Gastroesophageal sphincter (tissue), 4 donors: ENCODE measurements around the gene ARFGAP1. TPM values are rescaled to one million over a fixed set of nuclear protein-coding genes. Genes with fewer than 3 reads are reported as not detected.

ENCODE experiments used
- ATAC-seq: fragments of 150-250 bp; one replicate; pipeline ENCODE4 v1.9.1; 2016; ENCODE audit warnings: mild to moderate bottlenecking, moderate library complexity
- H3K27ac ChIP-seq, 4 donors: fragments of 200-600 bp; sonication (generic) in 3 of 4; 1 replicate in 3 of 4; 2 replicates in 1 of 4; pipeline ENCODE4 v1.5.1; 2016 to 2019
- H3K27me3 ChIP-seq: fragments of 200-600 bp; sonication (generic); one replicate; pipeline ENCODE4 v1.5.1; 2019
- H3K36me3 ChIP-seq, 2 donors: fragments of 200-600 bp; sonication (generic); one replicate each; pipeline ENCODE4 v1.5.1; 2019; ENCODE audit warnings: control low read depth in 1 of 2
- H3K4me1 ChIP-seq, 3 donors: fragments of 200-600 bp; sonication (generic); 1 replicate in 2 of 3; 2 replicates in 1 of 3; pipeline ENCODE4 v1.5.1; 2016 to 2019; ENCODE audit warnings: control low read depth in 2 of 3
- H3K4me3 ChIP-seq, 2 donors: fragments of 200-600 bp; sonication (generic); one replicate each; pipeline ENCODE4 v1.5.1; 2019; ENCODE audit warnings: mild to moderate bottlenecking in 1 of 2, moderate library complexity in 1 of 2
- H3K9me3 ChIP-seq, 3 donors: fragments of 200-600 bp; sonication (generic); one replicate each; pipeline ENCODE4 v1.5.1; 2017 to 2019; ENCODE audit warnings: control low read depth in 2 of 3
- EP300 ChIP-seq: sonication (generic); formaldehyde crosslinking; IDR thresholded peaks from one replicate; pipeline ENCODE4 v1.6.1; 2017; ENCODE audit warnings: antibody characterized with exemption, mild to moderate bottlenecking
- POLR2A ChIP-seq, 2 donors: fragments of 450-650 bp; IDR thresholded peaks; one replicate each; pipeline ENCODE4 v1.6.1; 2017; ENCODE audit warnings: antibody characterized with exemption in 2 of 2, mild to moderate bottlenecking in 2 of 2, moderate library complexity in 1 of 2
- POLR2AphosphoS5 ChIP-seq: sonication (generic); formaldehyde crosslinking; IDR thresholded peaks from one replicate; pipeline ENCODE4 v1.6.1; 2017; ENCODE audit warnings: antibody characterized with exemption
- WGBS, 2 donors: methylation state at CpG; one replicate each; pipeline ENCODE4 v1.1.5; 2018; ENCODE audit warnings: low coverage in 1 of 2; 5-methylcytosine and 5-hydroxymethylcytosine counted together
- total RNA-seq, 4 donors: library from RNA; depleted of rRNA; stranded (reverse); fragments of >200 nt; gene quantifications; one replicate each; pipeline ENCODE4 v1.1.0, GENCODE V29; 2016
- TF ChIP-seq, protein P1 (sequence below), 4 experiments: fragments of 200-600 bp in 2 of 4; fragments of 450-650 bp in 2 of 4; sonication (generic) in 1 of 4; IDR thresholded peaks; one replicate each; pipeline ENCODE4 v1.5.1; 2017 to 2019; ENCODE audit warnings: antibody characterized with exemption in 4 of 4, mild to moderate bottlenecking in 2 of 4, moderate library complexity in 2 of 4

The ARFGAP1 gene
- total RNA-seq, 4 donors from 2014 or later: 35.0 to 50.1 (median 45.2) TPM

- H3K4me3 ChIP-seq: no peak overlapping the region
- peaks cover 76% of the 10 kb centered on the region for H3K27me3 ChIP-seq
- no peak overlapping the region for H3K27ac ChIP-seq
- no peaks in the 10 kb centered on the region for H3K36me3 ChIP-seq
- TF ChIP-seq POLR2A (IDR thresholded peaks at IDR 0.05) (no peak), POLR2AphosphoS5 (no peak), EP300 (no peak)
- TF ChIP-seq, protein P1, sequence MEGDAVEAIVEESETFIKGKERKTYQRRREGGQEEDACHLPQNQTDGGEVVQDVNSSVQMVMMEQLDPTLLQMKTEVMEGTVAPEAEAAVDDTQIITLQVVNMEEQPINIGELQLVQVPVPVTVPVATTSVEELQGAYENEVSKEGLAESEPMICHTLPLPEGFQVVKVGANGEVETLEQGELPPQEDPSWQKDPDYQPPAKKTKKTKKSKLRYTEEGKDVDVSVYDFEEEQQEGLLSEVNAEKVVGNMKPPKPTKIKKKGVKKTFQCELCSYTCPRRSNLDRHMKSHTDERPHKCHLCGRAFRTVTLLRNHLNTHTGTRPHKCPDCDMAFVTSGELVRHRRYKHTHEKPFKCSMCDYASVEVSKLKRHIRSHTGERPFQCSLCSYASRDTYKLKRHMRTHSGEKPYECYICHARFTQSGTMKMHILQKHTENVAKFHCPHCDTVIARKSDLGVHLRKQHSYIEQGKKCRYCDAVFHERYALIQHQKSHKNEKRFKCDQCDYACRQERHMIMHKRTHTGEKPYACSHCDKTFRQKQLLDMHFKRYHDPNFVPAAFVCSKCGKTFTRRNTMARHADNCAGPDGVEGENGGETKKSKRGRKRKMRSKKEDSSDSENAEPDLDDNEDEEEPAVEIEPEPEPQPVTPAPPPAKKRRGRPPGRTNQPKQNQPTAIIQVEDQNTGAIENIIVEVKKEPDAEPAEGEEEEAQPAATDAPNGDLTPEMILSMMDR (IDR thresholded peaks at IDR 0.05): no peak
- ATAC-seq: no peak
- H3K4me1 ChIP-seq: peaks cover 0 to 8% (median 0%) of the 10 kb centered on the region in 3 donors
- WGBS, 2 donors: no CpG with 5 or more reads among the region's 24 CpGs
- no peaks in the 10 kb centered on the region for H3K9me3 ChIP-seq
Observed at GRCh38 chr20:63318391-63319163, 46.0 kb downstream of the ARFGAP1 start.

DNA sequence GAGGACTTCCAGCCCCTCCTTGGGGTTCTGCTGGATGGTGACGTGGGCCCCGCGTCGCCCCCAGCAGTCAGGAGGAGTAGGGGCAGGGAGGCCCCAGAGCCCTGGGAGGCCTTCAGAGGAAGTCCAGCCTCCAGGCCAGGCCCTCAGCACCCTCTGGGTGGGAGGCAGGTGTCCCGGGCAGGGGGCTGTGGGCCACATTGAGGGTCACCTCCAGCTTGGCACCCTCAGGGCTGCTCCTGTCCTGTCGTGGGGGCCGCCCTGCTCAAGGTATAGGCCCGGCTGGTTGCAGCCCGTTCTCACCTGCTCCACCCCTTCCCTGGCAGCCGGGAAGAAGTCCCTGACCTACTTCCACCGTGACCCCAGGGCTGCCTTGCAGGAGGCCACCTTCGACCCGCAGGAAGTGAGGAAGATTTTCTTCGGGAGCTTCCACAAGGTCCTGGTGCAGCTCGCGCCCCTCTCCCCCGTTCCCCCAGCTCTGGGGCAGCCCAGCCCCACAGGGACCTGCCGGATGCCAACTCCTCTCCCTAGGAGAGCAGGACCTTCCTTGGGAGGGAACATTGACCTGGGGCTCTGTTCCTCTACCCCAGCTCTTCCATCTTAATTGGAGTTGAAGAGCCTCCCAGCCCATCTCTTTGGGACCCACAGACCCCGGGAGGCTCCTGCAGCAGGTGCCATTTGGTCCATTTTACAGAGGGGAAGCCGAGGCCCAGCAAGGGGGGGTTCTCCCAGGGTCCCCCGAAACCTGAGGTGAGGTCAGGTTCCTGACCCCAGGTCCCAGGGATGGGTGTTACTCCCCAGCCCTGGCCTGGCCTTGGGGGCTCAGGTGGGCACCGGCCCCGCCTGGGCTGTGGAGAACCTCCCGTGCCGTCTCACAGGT, 46.8 kb downstream of the ARFGAP1 start:
- no peaks in the 10 kb centered on the region for H3K9me3 ChIP-seq
- WGBS, 2 donors: 49% methylated on average over 5 of the region's 25 CpGs; no CpG with 5 or more reads in 1 of the 2 donors
- ATAC-seq: no peak
- no peaks in the 10 kb centered on the region for H3K36me3 ChIP-seq
- H3K27ac ChIP-seq: no peak overlapping the region
- no peak overlapping the region for H3K4me3 ChIP-seq
- no peak for TF ChIP-seq EP300
- no peak for TF ChIP-seq POLR2AphosphoS5
- TF ChIP-seq, protein P1 (IDR thresholded peaks at IDR 0.05): no peak
- no peak for TF ChIP-seq POLR2A (IDR thresholded peaks at IDR 0.05)
- H3K27me3 ChIP-seq: peaks cover 70% of the 10 kb centered on the region
- H3K4me1 ChIP-seq: peaks cover 0 to 8% (median 0%) of the 10 kb centered on the region in 3 donors

GRCh38 chr20:63320041-63320511, 47.5 kb downstream of the ARFGAP1 start:
- H3K36me3 ChIP-seq: no peaks in the 10 kb centered on the region
- no peak for ATAC-seq
- H3K9me3 ChIP-seq: no peaks in the 10 kb centered on the region
- H3K4me3 ChIP-seq: no peak overlapping the region
- H3K27ac ChIP-seq: no peak overlapping the region
- TF ChIP-seq, protein P1 (IDR thresholded peaks at IDR 0.05): no peak
- TF ChIP-seq EP300 (no peak), POLR2AphosphoS5 (no peak), POLR2A (IDR thresholded peaks at IDR 0.05) (no peak)
- no CpG with 5 or more reads among the region's 23 CpGs for WGBS, 2 donors
- H3K4me1 ChIP-seq: peaks cover 0 to 8% (median 0%) of the 10 kb centered on the region in 3 donors
- H3K27me3 ChIP-seq: peaks cover 73% of the 10 kb centered on the region

DNA sequence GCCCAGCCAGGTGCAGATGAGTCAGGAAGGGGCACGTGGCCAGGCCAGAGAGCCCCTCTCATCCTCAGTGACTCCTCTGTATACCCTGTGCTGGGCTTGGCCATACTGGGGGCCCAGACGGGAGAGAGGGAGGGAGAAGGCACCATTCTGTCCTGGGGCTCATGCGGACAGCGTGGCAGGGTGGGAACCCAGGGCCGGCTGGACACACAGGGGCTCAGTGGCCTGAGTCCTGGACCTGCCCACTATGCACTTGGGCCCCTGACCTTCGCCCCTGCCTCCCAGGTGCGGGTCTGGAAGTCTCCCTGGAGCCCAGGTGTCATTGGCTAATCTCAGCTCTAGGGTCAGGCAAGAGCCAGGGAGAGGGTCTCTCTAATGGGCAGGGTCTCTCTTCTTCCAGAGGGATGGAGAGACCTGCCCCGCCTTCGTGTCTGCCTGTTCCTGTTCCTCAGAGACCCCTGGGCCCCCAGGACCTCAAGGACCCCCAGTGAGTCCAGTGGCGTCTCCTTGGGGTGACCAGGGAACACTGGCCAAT, 48.1 kb downstream of the ARFGAP1 start:
- TF ChIP-seq, protein P1 (IDR thresholded peaks at IDR 0.05): no peak
- TF ChIP-seq POLR2AphosphoS5: no peak
- TF ChIP-seq EP300: no peak
- TF ChIP-seq POLR2A (IDR thresholded peaks at IDR 0.05): no peak
- H3K4me1 ChIP-seq: peaks cover 0 to 8% (median 0%) of the 10 kb centered on the region in 3 donors
- no peak overlapping the region for H3K27ac ChIP-seq
- H3K4me3 ChIP-seq: no peak overlapping the region
- ATAC-seq: no peak
- no CpG with 5 or more reads among the region's 10 CpGs for WGBS, 2 donors
- no peaks in the 10 kb centered on the region for H3K36me3 ChIP-seq
- peaks cover 77% of the 10 kb centered on the region for H3K27me3 ChIP-seq
- H3K9me3 ChIP-seq: no peaks in the 10 kb centered on the region
